ENCODE measurements around the gene DNAL1.

DNAL1 gene

DNA sequence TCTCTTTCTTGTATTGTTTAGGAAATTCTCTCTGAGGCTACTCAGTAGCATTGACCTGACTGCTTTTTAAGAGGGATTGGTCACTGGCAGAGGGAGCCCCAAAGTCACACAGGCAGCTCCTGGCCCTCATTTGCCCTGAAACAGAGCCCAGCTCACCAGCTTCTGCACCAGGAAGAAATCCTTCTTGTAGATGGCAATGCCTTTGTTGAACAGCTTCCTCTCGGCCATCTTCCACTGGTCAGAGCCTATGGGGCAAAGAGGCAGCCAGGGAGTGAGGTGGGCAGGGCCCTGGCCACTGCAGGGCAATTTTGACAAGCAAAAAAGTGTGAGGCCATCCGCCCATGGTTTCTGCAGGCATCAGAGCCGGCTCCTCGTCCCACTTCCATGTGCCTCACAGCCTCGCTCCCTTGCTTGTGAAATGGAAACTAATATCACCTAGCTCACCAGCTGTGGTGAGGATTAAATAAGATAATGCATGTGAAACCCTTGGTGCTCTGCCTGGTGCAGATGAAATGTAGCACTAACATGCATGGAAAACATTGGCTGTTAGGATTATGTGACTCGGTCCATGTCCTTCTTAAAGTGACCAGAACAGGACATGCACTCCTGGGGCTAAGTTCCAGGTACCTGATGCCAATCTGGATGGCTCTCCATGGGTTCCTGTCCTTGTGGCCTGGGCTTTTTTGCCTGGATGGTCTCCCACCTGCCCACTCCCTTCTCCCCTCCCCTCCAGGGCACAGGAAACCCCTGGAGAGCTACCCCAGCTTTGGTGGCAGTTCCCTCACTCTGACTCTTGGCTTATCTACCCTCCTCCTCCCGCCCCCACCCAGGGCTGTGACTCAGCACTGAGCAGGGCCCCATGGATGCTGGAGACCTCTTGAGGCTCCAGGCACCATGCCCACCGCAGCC lies 80.6 kb downstream of the DNAL1 start:
- H3K27ac ChIP-seq (ENCODE audit: low read depth, low read length), result no peak overlapping the region
- H3K36me3 ChIP-seq (ENCODE audit: control insufficient read depth, insufficient read depth, low read length), result peaks cover 34% of the 10 kb centered on the region
- no peaks in the 10 kb centered on the region for H3K9me3 ChIP-seq (ENCODE audit: control insufficient read depth, insufficient read depth, low read length)
- peaks cover 30% of the 10 kb centered on the region for H3K4me1 ChIP-seq (ENCODE audit: control insufficient read depth, insufficient read depth, low read length)
- no peaks in the 10 kb centered on the region for H3K27me3 ChIP-seq (ENCODE audit: control insufficient read depth, insufficient read depth, low read length)
- no peak overlapping the region for H3K4me3 ChIP-seq (ENCODE audit: low read depth, low read length)
- H3K9ac ChIP-seq (ENCODE audit: low read depth, low read length), result no peak overlapping the region

DNA sequence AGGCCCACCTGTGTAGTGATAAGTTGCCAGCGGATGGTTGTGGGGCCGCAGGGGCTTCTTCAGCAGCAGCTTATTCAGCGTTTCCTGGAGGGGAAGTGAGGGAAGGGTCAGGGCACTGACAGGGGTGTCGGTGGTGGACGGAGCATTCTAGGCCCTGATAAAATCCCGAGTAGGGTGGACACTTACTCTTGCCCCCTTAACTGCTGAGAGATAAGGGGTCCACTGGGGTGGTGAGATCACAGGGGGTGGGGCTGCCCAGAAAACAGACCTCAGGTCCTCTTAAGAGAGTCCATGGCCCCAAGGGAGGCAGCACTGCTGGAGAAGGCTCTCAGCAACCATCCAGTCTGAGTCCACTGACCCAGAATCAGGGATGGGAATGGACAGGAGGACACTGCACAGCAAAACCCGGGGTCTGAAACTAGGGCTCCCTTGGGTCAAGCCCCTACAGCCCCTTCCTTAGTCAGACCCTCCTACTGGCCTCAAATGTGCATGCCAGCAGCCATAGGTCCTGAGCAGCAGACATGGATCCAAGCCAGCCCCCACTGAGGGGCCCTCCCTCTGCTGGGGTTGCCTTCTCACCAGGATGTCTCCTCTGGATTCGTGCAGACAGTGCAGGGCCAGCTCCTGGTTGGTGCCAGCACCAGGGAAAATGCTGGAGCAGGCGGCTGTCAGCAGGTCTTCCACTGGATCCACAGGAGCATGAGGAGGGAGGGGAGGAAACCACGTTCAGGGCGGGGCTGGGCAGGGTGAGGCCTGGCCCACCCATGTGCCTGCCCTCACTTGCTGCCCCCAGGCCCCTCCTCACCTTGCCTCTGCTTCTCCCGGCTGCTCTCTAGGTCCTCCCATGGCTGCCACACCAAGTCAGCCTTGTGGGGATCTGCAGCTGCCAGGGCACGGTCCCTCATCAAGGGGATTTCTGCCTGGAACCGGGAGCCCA lies 81.5 kb downstream of the DNAL1 start:
- Histone ChIP-seq H3K9ac (ENCODE audit: low read depth, low read length) (no peak overlapping the region), H3K27me3 (ENCODE audit: control insufficient read depth, insufficient read depth, low read length) (no peaks in the 10 kb centered on the region), H3K36me3 (ENCODE audit: control insufficient read depth, insufficient read depth, low read length) (peaks cover 34% of the 10 kb centered on the region), H3K4me1 (ENCODE audit: control insufficient read depth, insufficient read depth, low read length) (peaks cover 23% of the 10 kb centered on the region), H3K9me3 (ENCODE audit: control insufficient read depth, insufficient read depth, low read length) (no peaks in the 10 kb centered on the region), H3K4me3 (ENCODE audit: low read depth, low read length) (no peak overlapping the region), H3K27ac (ENCODE audit: low read depth, low read length) (no peak overlapping the region)

DNA sequence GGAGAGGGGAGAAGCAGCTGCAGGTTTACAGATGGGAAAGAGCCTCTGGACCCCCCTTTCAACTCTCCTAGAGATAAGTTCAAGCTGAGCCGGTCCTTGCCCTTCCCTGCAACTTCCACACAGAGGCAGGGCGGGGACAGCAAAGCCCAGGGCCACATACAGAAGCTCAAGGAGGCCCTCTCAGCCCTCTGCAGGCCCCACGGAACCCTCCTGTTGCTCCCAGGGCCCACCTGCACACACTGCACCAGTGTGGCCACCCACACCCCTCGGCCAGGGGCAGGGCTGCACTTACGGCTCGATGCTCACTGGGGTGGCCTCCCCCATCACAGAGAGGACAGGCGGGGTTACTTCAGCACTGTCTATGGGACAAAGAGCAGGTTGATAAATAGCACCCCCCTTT lies 82.4 kb downstream of the DNAL1 start:
- Histone ChIP-seq H3K27me3 (ENCODE audit: control insufficient read depth, insufficient read depth, low read length) (no peaks in the 10 kb centered on the region), H3K9ac (ENCODE audit: low read depth, low read length) (no peak overlapping the region), H3K4me1 (ENCODE audit: control insufficient read depth, insufficient read depth, low read length) (peaks cover 16% of the 10 kb centered on the region; the same call in 1 of the 2 replicates), H3K9me3 (ENCODE audit: control insufficient read depth, insufficient read depth, low read length) (no peaks in the 10 kb centered on the region), H3K27ac (ENCODE audit: low read depth, low read length) (no peak overlapping the region), H3K36me3 (ENCODE audit: control insufficient read depth, insufficient read depth, low read length) (peaks cover 27% of the 10 kb centered on the region), H3K4me3 (ENCODE audit: low read depth, low read length) (no peak overlapping the region)

GRCh38 chr14:73728717-73729330 lies 84.0 kb downstream of the DNAL1 start:
- Histone ChIP-seq H3K9ac (ENCODE audit: low read depth, low read length) (no peak overlapping the region), H3K36me3 (ENCODE audit: control insufficient read depth, insufficient read depth, low read length) (peaks cover 16% of the 10 kb centered on the region; the same call in 1 of the 2 replicates), H3K4me1 (ENCODE audit: control insufficient read depth, insufficient read depth, low read length) (peaks cover 13% of the 10 kb centered on the region; the same call in 1 of the 2 replicates), H3K27me3 (ENCODE audit: control insufficient read depth, insufficient read depth, low read length) (no peaks in the 10 kb centered on the region), H3K9me3 (ENCODE audit: control insufficient read depth, insufficient read depth, low read length) (no peaks in the 10 kb centered on the region), H3K27ac (ENCODE audit: low read depth, low read length) (peak overlapping the region; percentile 46), H3K4me3 (ENCODE audit: low read depth, low read length) (no peak overlapping the region)

DNA sequence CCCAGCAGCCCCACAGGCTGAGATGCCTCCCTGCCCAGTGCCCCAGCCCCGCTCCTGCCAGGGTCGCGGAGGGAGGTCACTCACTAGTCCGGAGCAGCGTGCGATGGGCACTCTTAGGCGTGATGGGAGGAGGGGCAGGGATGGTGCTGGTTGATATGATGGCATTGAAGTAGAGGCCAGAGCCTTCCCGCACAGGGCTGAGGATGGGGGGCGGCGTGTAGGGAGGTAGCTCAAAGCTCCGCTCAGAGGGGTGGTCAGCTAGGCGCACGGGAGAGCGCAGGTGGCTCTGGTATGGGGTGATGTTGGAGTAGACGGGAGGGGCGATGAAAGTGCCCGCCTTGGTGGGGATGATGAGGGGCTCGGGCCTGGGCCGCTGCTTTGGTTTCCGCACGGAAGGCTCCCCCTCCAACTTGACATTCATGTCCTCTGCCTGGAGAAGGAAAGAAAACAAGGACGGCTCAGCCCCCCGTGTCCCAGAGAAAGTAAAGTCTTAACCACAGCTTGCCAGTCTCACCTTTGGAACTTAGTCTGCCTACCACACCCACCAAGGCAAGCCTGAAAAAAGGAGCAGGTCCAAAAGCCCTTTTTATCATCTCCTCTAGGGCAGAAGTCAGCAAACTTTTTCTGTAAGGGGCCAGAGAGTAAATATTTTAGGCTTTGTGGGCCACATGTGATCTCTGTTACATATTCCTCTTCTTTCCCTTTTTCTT lies 84.9 kb downstream of the DNAL1 start:
- Histone ChIP-seq H3K4me3 (ENCODE audit: low read depth, low read length) (no peak overlapping the region), H3K9ac (ENCODE audit: low read depth, low read length) (no peak overlapping the region), H3K27ac (ENCODE audit: low read depth, low read length) (no peak overlapping the region), H3K9me3 (ENCODE audit: control insufficient read depth, insufficient read depth, low read length) (no peaks in the 10 kb centered on the region), H3K4me1 (ENCODE audit: control insufficient read depth, insufficient read depth, low read length) (0 out of 2 replicates have a peak, but pooled peaks cover 6% of the 10 kb centered on the region), H3K36me3 (ENCODE audit: control insufficient read depth, insufficient read depth, low read length) (peaks cover 16% of the 10 kb centered on the region; the same call in 1 of the 2 replicates), H3K27me3 (ENCODE audit: control insufficient read depth, insufficient read depth, low read length) (no peaks in the 10 kb centered on the region)

DNA sequence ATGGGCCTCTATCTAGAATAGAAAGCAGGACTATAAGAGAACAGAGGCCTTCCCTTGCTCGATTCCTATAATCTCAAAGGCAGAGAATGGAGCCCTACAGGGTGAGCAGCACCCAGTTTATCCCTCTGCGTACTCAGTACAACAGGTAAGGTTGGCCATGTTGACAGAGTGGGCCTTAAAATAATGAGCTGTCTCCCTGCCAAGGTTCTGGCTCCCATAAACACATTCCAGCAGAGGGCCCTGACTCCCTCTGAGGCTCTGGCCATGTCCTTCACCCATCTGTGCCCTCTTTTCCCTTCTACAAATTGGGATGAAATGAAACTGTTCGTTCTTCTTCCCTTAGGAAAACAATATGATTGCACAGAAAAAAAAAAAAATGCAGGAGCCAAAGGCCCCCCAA lies 86.3 kb downstream of the DNAL1 start:
- Histone ChIP-seq H3K4me1 (ENCODE audit: control insufficient read depth, insufficient read depth, low read length) (0 out of 2 replicates have a peak, but pooled peaks cover 6% of the 10 kb centered on the region), H3K9me3 (ENCODE audit: control insufficient read depth, insufficient read depth, low read length) (no peaks in the 10 kb centered on the region), H3K27ac (ENCODE audit: low read depth, low read length) (no peak overlapping the region), H3K4me3 (ENCODE audit: low read depth, low read length) (no peak overlapping the region), H3K36me3 (ENCODE audit: control insufficient read depth, insufficient read depth, low read length) (peaks cover 17% of the 10 kb centered on the region; the same call in 1 of the 2 replicates), H3K27me3 (ENCODE audit: control insufficient read depth, insufficient read depth, low read length) (no peaks in the 10 kb centered on the region), H3K9ac (ENCODE audit: low read depth, low read length) (no peak overlapping the region)

DNA sequence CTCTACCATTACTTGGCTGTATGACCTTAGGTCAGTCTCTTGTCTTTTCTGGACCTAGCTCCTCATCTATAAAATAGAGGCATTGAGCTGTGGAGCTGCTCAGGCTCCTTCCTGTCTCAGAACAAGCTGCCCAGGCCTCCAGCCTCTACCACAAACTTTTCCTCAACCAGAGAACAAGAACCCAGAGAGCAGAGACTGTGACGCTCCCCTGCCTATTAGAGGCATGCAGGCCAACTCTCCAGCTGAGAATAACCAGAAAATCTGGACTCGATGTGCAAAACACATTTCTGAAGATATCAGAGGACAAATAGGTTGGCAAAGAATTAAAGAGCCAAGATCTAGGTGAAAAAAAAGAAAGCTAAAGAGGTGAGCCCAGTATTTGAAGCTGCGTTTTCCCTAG lies 87.2 kb downstream of the DNAL1 start:
- Histone ChIP-seq H3K4me1 (ENCODE audit: control insufficient read depth, insufficient read depth, low read length) (0 out of 2 replicates have a peak, but pooled peaks cover 6% of the 10 kb centered on the region), H3K36me3 (ENCODE audit: control insufficient read depth, insufficient read depth, low read length) (peaks cover 14% of the 10 kb centered on the region), H3K4me3 (ENCODE audit: low read depth, low read length) (no peak overlapping the region), H3K27me3 (ENCODE audit: control insufficient read depth, insufficient read depth, low read length) (no peaks in the 10 kb centered on the region), H3K27ac (ENCODE audit: low read depth, low read length) (no peak overlapping the region), H3K9me3 (ENCODE audit: control insufficient read depth, insufficient read depth, low read length) (no peaks in the 10 kb centered on the region), H3K9ac (ENCODE audit: low read depth, low read length) (no peak overlapping the region)

DNA sequence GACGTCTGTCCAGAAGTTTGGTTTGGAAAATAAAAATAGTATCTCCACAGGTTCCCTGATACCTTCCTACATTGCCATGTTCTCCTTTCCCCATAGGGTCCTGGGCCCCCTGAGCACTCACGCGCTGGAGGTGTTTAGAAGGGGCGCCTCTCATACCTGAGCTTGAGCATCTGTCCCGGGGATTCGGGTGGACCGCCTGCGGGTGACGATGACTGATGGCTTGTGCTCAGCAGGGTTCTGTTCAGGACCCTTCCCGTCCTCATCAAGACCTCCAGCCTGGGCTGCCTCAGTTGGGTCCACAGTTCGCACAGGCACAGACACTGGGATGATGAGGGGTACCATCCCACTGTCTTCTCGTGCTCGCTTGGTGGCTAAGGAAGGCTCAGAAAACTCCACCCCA lies 92.1 kb downstream of the DNAL1 start:
- Histone ChIP-seq H3K27me3 (ENCODE audit: control insufficient read depth, insufficient read depth, low read length) (no peaks in the 10 kb centered on the region), H3K27ac (ENCODE audit: low read depth, low read length) (no peak overlapping the region), H3K4me3 (ENCODE audit: low read depth, low read length) (no peak overlapping the region), H3K4me1 (ENCODE audit: control insufficient read depth, insufficient read depth, low read length) (peaks cover 14% of the 10 kb centered on the region), H3K9me3 (ENCODE audit: control insufficient read depth, insufficient read depth, low read length) (no peaks in the 10 kb centered on the region), H3K36me3 (ENCODE audit: control insufficient read depth, insufficient read depth, low read length) (peaks cover 14% of the 10 kb centered on the region; the same call in 1 of the 2 replicates), H3K9ac (ENCODE audit: low read depth, low read length) (no peak overlapping the region)

GRCh38 chr14:73738518-73739173 lies 93.9 kb downstream of the DNAL1 start:
- Histone ChIP-seq H3K27me3 (ENCODE audit: control insufficient read depth, insufficient read depth, low read length) (no peaks in the 10 kb centered on the region), H3K9me3 (ENCODE audit: control insufficient read depth, insufficient read depth, low read length) (no peaks in the 10 kb centered on the region), H3K4me3 (ENCODE audit: low read depth, low read length) (no peak overlapping the region), H3K9ac (ENCODE audit: low read depth, low read length) (no peak overlapping the region), H3K27ac (ENCODE audit: low read depth, low read length) (no peak overlapping the region), H3K4me1 (ENCODE audit: control insufficient read depth, insufficient read depth, low read length) (peaks cover 25% of the 10 kb centered on the region), H3K36me3 (ENCODE audit: control insufficient read depth, insufficient read depth, low read length) (peaks cover 14% of the 10 kb centered on the region; the same call in 1 of the 2 replicates)
